B cell (primary cell): ENCODE results near the gene CDAN1. TPM values are rescaled to one million over a fixed set of nuclear protein-coding genes. Genes with fewer than 3 reads are reported as not detected.

Experiments used
- ATAC-seq: fragments of 200-7000 bp; cut with Tn5 transposase; one replicate; pipeline ENCODE4 v1.10.0; 2021; ENCODE audit warnings: low read depth, mild to moderate bottlenecking, moderate number of reproducible peaks, moderate library complexity
- CTCF ChIA-PET: fragments of 350-600 bp; sonication (Branson Sonifier 250); formaldehyde crosslinking; loops from one replicate; lab custom pipeline; 2021; ENCODE audit warnings: antibody characterized with exemption, inconsistent platforms; lab: Charles Lee
- POLR2A ChIA-PET: fragments of 350-600 bp; sonication (Branson Sonifier 250); formaldehyde crosslinking; loops from one replicate; lab custom pipeline; 2021; ENCODE audit warnings: antibody characterized with exemption; lab: Charles Lee
- DNase-seq: peaks from one replicate; pipeline ENCODE4 v3.0.0; 2013
- H2AFZ ChIP-seq: 2 replicates; pipeline ENCODE4 v1.6.1; 2012; ENCODE audit warnings: mild to moderate bottlenecking, low read depth, low read length; ENCODE audit not compliant: insufficient read depth, poor library complexity, severe bottlenecking
- H3K27ac ChIP-seq, 2 donors: 1 replicate in 1 of 2; 2 replicates in 1 of 2; pipeline ENCODE4 v1.5.1; 2012 to 2013; ENCODE audit warnings: low read length in 2 of 2, mild to moderate bottlenecking in 2 of 2, moderate library complexity in 1 of 2
- H3K27me3 ChIP-seq, 4 experiments: fragments of 200-600 bp in 1 of 4; sonication (generic) in 1 of 4; replicated peaks in 1 of 4; 1 replicate in 2 of 4; 2 replicates in 2 of 4; pipeline versions ENCODE4 v1.6.1 to v1.7.0; 2013 to 2016; ENCODE audit warnings: low read length in 3 of 4, mild to moderate bottlenecking in 2 of 4, mixed read lengths in 1 of 4, moderate library complexity in 1 of 4; ENCODE audit not compliant: insufficient read depth in 4 of 4, control insufficient read depth in 3 of 4; ENCODE audit errors: control extremely low read depth in 1 of 4
- H3K36me3 ChIP-seq, 2 experiments: replicated peaks in 1 of 2; 1 replicate in 1 of 2; 2 replicates in 1 of 2; pipeline versions ENCODE4 v1.6.1 to v1.7.1; 2013; ENCODE audit warnings: low read length in 1 of 2; ENCODE audit not compliant: insufficient read depth in 2 of 2, control insufficient read depth in 1 of 2; ENCODE audit errors: control extremely low read depth in 1 of 2, extremely low read depth in 1 of 2
- H3K4me1 ChIP-seq, 2 donors: fragments of 200-600 bp in 1 of 2; sonication (generic) in 1 of 2; 1 replicate in 1 of 2; 2 replicates in 1 of 2; pipeline versions ENCODE4 v1.5.1 to v1.6.1; 2013 to 2017; ENCODE audit warnings: low read length in 2 of 2; ENCODE audit not compliant: control insufficient read depth in 2 of 2, insufficient read depth in 2 of 2
- H3K4me2 ChIP-seq: replicated peaks from 2 replicates; pipeline ENCODE3; 2012; ENCODE audit warnings: mild to moderate bottlenecking, low read depth, low read length; ENCODE audit not compliant: poor library complexity, severe bottlenecking
- H3K4me3 ChIP-seq, 5 experiments: fragments of 200-600 bp in 1 of 5; sonication (generic) in 1 of 5; 1 replicate in 3 of 5; 2 replicates in 2 of 5; pipeline versions ENCODE4 v1.5.1 to v1.7.0; 2011 to 2016; ENCODE audit warnings: low read length in 4 of 5, mild to moderate bottlenecking in 4 of 5, low read depth in 2 of 5, control low read depth in 1 of 5, moderate library complexity in 1 of 5; ENCODE audit not compliant: insufficient read depth in 1 of 5; ENCODE audit errors: control extremely low read depth in 1 of 5, extremely low read depth in 1 of 5
- H3K79me2 ChIP-seq: fragments of 200-600 bp; sonication (generic); one replicate; pipeline ENCODE4 v1.6.0; 2016; ENCODE audit warnings: low read length; ENCODE audit not compliant: control insufficient read depth, insufficient read depth
- H3K9ac ChIP-seq: fragments of 200-600 bp; sonication (generic); 2 replicates; pipeline ENCODE4 v1.6.1; 2017; ENCODE audit warnings: mild to moderate bottlenecking, low read length, moderate library complexity
- H3K9me3 ChIP-seq, 3 donors: one replicate each; pipeline versions ENCODE4 v1.6.1 to v1.7.1; 2013; ENCODE audit warnings: low read length in 2 of 3; ENCODE audit not compliant: control insufficient read depth in 2 of 3, insufficient read depth in 1 of 3; ENCODE audit errors: control extremely low read depth in 1 of 3
- H4K20me1 ChIP-seq: 2 replicates; pipeline ENCODE4 v1.6.0; 2012; ENCODE audit warnings: mild to moderate bottlenecking, low read length; ENCODE audit not compliant: insufficient read depth, control insufficient read depth, poor library complexity, severe bottlenecking
- H3K27ac Mint-ChIP-seq: one replicate; pipeline ENCODE4 v1.8.0; 2021; ENCODE audit warnings: mixed read lengths
- H3K27me3 Mint-ChIP-seq: one replicate; pipeline ENCODE4 v1.8.0; 2021; ENCODE audit warnings: mixed read lengths
- H3K4me1 Mint-ChIP-seq: one replicate; pipeline ENCODE4 v1.8.0; 2021; ENCODE audit warnings: mixed read lengths
- H3K4me3 Mint-ChIP-seq: one replicate; pipeline ENCODE4 v1.8.0; 2021; ENCODE audit warnings: mixed read lengths
- H3K9me3 Mint-ChIP-seq: one replicate; pipeline ENCODE4 v1.8.0; 2022; ENCODE audit warnings: mixed read lengths; ENCODE audit not compliant: insufficient read depth
- CTCF ChIP-seq: fragments of 200-600 bp; IDR thresholded peaks from one replicate; pipeline ENCODE4 v1.8.0; 2022; ENCODE audit warnings: antibody characterized with exemption, mild to moderate bottlenecking
- EZH2 ChIP-seq: IDR thresholded peaks from 2 replicates; pipeline ENCODE4 v1.6.1; 2012; ENCODE audit warnings: borderline replicate concordance, low read depth, mild to moderate bottlenecking, moderate library complexity, low read length; ENCODE audit not compliant: insufficient read depth, poor library complexity, severe bottlenecking
- WGBS: methylation state at CpG from one replicate; pipeline ENCODE4 v1.1.5; 2013; ENCODE audit warnings: missing lambda C conversion rate; ENCODE audit not compliant: insufficient coverage; 5-methylcytosine and 5-hydroxymethylcytosine counted together
- intact Hi-C: fragments of 100-400 bp; cut with micrococcal nuclease; formaldehyde crosslinking; loops from one replicate; pipeline ENCODE4 v1.10.0; 2022
- polyA plus RNA-seq: library from polyadenylated mRNA; depleted of rRNA; stranded (reverse); fragments of >200 nt; gene quantifications from 2 replicates; pipeline ENCODE4 v1.2.3, GENCODE V29; 2012
- total RNA-seq, 2 donors: library from RNA; stranded (reverse); fragments of 120-200 nt in 1 of 2; gene quantifications; 1 replicate in 1 of 2; 2 replicates in 1 of 2; pipeline versions ENCODE4 v1.2.3 to v1.2.4, GENCODE V29; 2013 to 2022

Gene CDAN1
- total and polyA plus RNA-seq, 2 donors (not counting 1 experiment from before 2014, with no cell fraction given): 11.7 to 31.8 TPM

DNA sequence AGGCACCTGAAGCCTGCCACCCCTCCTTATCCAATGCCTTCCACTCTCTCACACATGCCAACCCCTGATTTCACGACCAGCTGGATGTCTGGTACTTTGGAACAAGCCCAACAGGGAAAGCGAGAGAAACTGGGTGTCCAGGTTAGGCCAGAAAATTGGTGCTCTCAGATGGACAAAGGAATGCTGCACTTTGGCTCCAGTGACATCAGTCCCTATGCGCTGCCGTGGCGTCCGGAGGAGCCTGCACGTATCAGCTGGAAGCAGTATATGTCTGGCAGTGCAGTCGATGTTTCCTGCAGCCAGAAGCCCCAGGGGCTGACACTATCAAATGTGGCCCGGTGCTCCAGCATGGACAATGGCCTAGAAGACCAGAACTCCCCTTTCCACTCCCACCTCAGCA is 45.2 kb downstream of the CDAN1 start:
- Mint-ChIP-seq H3K4me3 (no peak overlapping the region), H3K27ac (no peak overlapping the region)

GRCh38 chr15:42691308-42691707 is 45.6 kb downstream of the CDAN1 start:
- Histone ChIP-seq H3K4me1 (no peaks in the 10 kb centered on the region), H4K20me1 (no peaks in the 10 kb centered on the region), H3K9me3 (no peaks in the 10 kb centered on the region), H3K79me2 (no peaks in the 10 kb centered on the region), H3K36me3 (peaks cover 0 to 6% of the 10 kb centered on the region in 2 experiments), H3K9ac (no peak overlapping the region), H3K27ac (no peak overlapping the region), H3K4me3 (no peak overlapping the region), H2AFZ (no peak overlapping the region), H3K4me2 (no peak overlapping the region), H3K27me3 (no peaks in the 10 kb centered on the region)
- DNase-seq (no peak), ATAC-seq (no peak)
- no peaks in the 10 kb centered on the region for H3K4me1 Mint-ChIP-seq
- CTCF ChIA-PET: no interaction called here
- H3K9me3 Mint-ChIP-seq: no peaks in the 10 kb centered on the region
- intact Hi-C loops: no loop called here
- no peak overlapping the region for H3K4me3 Mint-ChIP-seq
- 84% methylated on average over 4 of the region's 4 CpGs for WGBS
- no peak overlapping the region for H3K27ac Mint-ChIP-seq
- no peak for TF ChIP-seq EZH2
- TF ChIP-seq CTCF: no peak
- POLR2A ChIA-PET: no interaction called here
- H3K27me3 Mint-ChIP-seq: no peaks in the 10 kb centered on the region

More for the DNA sequence above, 45.2 kb downstream of the CDAN1 start:
- Histone ChIP-seq H3K4me3 (no peak overlapping the region), H3K79me2 (no peaks in the 10 kb centered on the region), H3K9ac (no peak overlapping the region), H3K27me3 (no peaks in the 10 kb centered on the region), H4K20me1 (no peaks in the 10 kb centered on the region), H3K27ac (no peak overlapping the region), H3K4me1 (no peaks in the 10 kb centered on the region), H2AFZ (no peak overlapping the region), H3K4me2 (no peak overlapping the region), H3K36me3 (peaks cover 0 to 6% of the 10 kb centered on the region in 2 experiments), H3K9me3 (no peaks in the 10 kb centered on the region)
- intact Hi-C loops: no loop called here
- no peak for ATAC-seq
- TF ChIP-seq EZH2: no peak
- TF ChIP-seq CTCF: no peak
- no peaks in the 10 kb centered on the region for H3K4me1 Mint-ChIP-seq
- no peaks in the 10 kb centered on the region for H3K9me3 Mint-ChIP-seq
- no peaks in the 10 kb centered on the region for H3K27me3 Mint-ChIP-seq
- 94% methylated on average over 9 of the region's 9 CpGs for WGBS
- CTCF ChIA-PET: no interaction called here
- no peak for DNase-seq
- POLR2A ChIA-PET: no interaction called here
